ENCODE data around the gene XCL2. TPM values are rescaled to one million over a fixed set of nuclear protein-coding genes. Genes with fewer than 3 reads are reported as not detected.

The XCL2 gene
- total RNA-seq, 1 experiment from 2014 or later = not detected

GRCh38 chr1:168589167-168589566, 45.4 kb upstream of the XCL2 start:
- Mint-ChIP-seq H3K27me3 (ENCODE audit: low read depth) (no peaks in the 10 kb centered on the region), H3K27ac (no peak overlapping the region), H3K4me1 (no peaks in the 10 kb centered on the region), H3K9me3 (peaks cover 9% of the 10 kb centered on the region), H3K36me3 (no peaks in the 10 kb centered on the region), H3K4me3 (no peak overlapping the region)
- CTCF ChIA-PET = no interaction called here
- POLR2A ChIA-PET = no interaction called here
- TF ChIP-seq MAX (CRISPR knock-in tag; IDR thresholded peaks at IDR 0.05) = no peak
- TF ChIP-seq SMAD4 (CRISPR knock-in tag; IDR thresholded peaks at IDR 0.05) = no peak
- no peak for TF ChIP-seq ARID4B (CRISPR knock-in tag; IDR thresholded peaks at IDR 0.05; ENCODE audit: borderline replicate concordance)
- TF ChIP-seq NFATC4 (CRISPR knock-in tag; IDR thresholded peaks at IDR 0.05) = no peak
- no peak for TF ChIP-seq JUN (CRISPR knock-in tag; IDR thresholded peaks at IDR 0.05)
- TF ChIP-seq ELF4 (CRISPR knock-in tag; IDR thresholded peaks at IDR 0.05; ENCODE audit: low read depth) = no peak
- TF ChIP-seq OVOL2 (CRISPR knock-in tag; IDR thresholded peaks at IDR 0.05; ENCODE audit: borderline replicate concordance) = no peak
- TF ChIP-seq ZNF671 (CRISPR knock-in tag; IDR thresholded peaks at IDR 0.05) = no peak
- no peak for TF ChIP-seq FOXK1 (CRISPR knock-in tag; IDR thresholded peaks at IDR 0.05)
- no peak for TF ChIP-seq STAT6 (CRISPR knock-in tag; conservative IDR thresholded peaks at IDR 0.05; ENCODE audit: low read depth)
- no peak for TF ChIP-seq CBFB (CRISPR knock-in tag; IDR thresholded peaks at IDR 0.05; ENCODE audit: low read depth)
- TF ChIP-seq HMGA2 (CRISPR knock-in tag; IDR thresholded peaks at IDR 0.05) = no peak
- no peak for TF ChIP-seq ATF6 (CRISPR knock-in tag; IDR thresholded peaks at IDR 0.05)
- TF ChIP-seq AFF4 (CRISPR knock-in tag; IDR thresholded peaks at IDR 0.05; ENCODE audit: borderline replicate concordance) = no peak
- TF ChIP-seq SP1 (CRISPR knock-in tag; conservative IDR thresholded peaks at IDR 0.05) = no peak
- no peak for TF ChIP-seq RORB (CRISPR knock-in tag; IDR thresholded peaks at IDR 0.05)
- no peak for ATAC-seq
- DNase-seq (ENCODE audit: low spot score) = no peak
